Uterus (tissue), 4 donors: ENCODE data around the gene ADISSP. TPM values are rescaled to one million over a fixed set of nuclear protein-coding genes. Genes with fewer than 3 reads are reported as not detected.
A peak's percentile ranks its signal among the peaks of the same experiment; 100 is the strongest.

Source experiments
- DNase-seq, 2 donors: peaks; one replicate each; pipeline ENCODE4 v3.0.0-alpha.2; 2019 to 2020
- H3K27ac ChIP-seq, 2 donors: fragments of 200-600 bp; sonication (generic); 1 replicate in 1 of 2; 2 replicates in 1 of 2; pipeline ENCODE4 v1.5.1; 2016 to 2018
- H3K27me3 ChIP-seq, 2 donors: fragments of 200-600 bp; sonication (generic); one replicate each; pipeline ENCODE4 v1.5.1; 2018 to 2019; ENCODE audit warnings: control low read depth in 1 of 2
- H3K36me3 ChIP-seq, 2 donors: fragments of 200-600 bp; sonication (generic); one replicate each; pipeline ENCODE4 v1.5.1; 2019; ENCODE audit warnings: control low read depth in 1 of 2
- H3K4me1 ChIP-seq, 2 donors: fragments of 200-600 bp; sonication (generic); one replicate each; pipeline ENCODE4 v1.5.1; 2018 to 2019; ENCODE audit warnings: control low read depth in 1 of 2
- H3K4me3 ChIP-seq, 2 donors: fragments of 200-600 bp; sonication (generic); 1 replicate in 1 of 2; 2 replicates in 1 of 2; pipeline ENCODE4 v1.5.1; 2018 to 2019; ENCODE audit warnings: mild to moderate bottlenecking in 1 of 2
- H3K9me3 ChIP-seq, 2 donors: fragments of 200-600 bp; sonication (generic); one replicate each; pipeline ENCODE4 v1.5.1; 2019; ENCODE audit warnings: control low read depth in 1 of 2
- CTCF ChIP-seq, 4 experiments: fragments of 200-600 bp in 2 of 4; fragments of 450-650 bp in 2 of 4; sonication (generic) in 2 of 4; IDR thresholded peaks; one replicate each; pipeline ENCODE4 v1.5.1; 2016 to 2019; ENCODE audit warnings: antibody characterized with exemption in 4 of 4, mild to moderate bottlenecking in 2 of 4, moderate library complexity in 1 of 4
- POLR2A ChIP-seq, 2 donors: fragments of 450-650 bp; IDR thresholded peaks; one replicate each; pipeline ENCODE4 v1.6.1; 2016; ENCODE audit warnings: antibody characterized with exemption in 2 of 2, mild to moderate bottlenecking in 1 of 2, moderate library complexity in 1 of 2
- intact Hi-C: fragments of 100-400 bp; cut with DNase I; formaldehyde crosslinking; loops from one replicate; pipeline ENCODE4 v1.15.1; 2023; ENCODE audit warnings: low total_unique reads
- total RNA-seq, 4 donors: library from RNA; depleted of rRNA in 3 of 4; stranded (reverse); fragments of >200 nt in 3 of 4; gene quantifications; one replicate each; pipeline versions ENCODE4 v1.1.0 to v1.2.4, GENCODE V29; 2014 to 2023
- donor health status: DM: yes; HTN: yes; CAD: no.

ADISSP gene
- total RNA-seq, 4 donors from 2014 or later = 4.1 to 45.9 (median 34.8) TPM

- TF ChIP-seq POLR2A (IDR thresholded peaks at IDR 0.05) (no peak), CTCF (IDR thresholded peaks at IDR 0.05) (no peak)
- H3K4me3 ChIP-seq = no peak overlapping the region
- H3K27ac ChIP-seq = peak overlapping the region; percentile 93 to 97
- intact Hi-C loops = no loop called here
- no peaks in the 10 kb centered on the region for H3K27me3 ChIP-seq
- peaks cover 7 to 18% of the 10 kb centered on the region in 2 donors for H3K4me1 ChIP-seq
- no peak for DNase-seq
- no peaks in the 10 kb centered on the region for H3K36me3 ChIP-seq
- no peaks in the 10 kb centered on the region for H3K9me3 ChIP-seq
Observed at GRCh38 chr20:3812975-3813847, 45.7 kb upstream of the ADISSP start.

- no peak for DNase-seq
- Histone ChIP-seq H3K27ac (peak overlapping the region; percentile 93 to 97), H3K4me3 (no peak overlapping the region), H3K36me3 (no peaks in the 10 kb centered on the region), H3K9me3 (no peaks in the 10 kb centered on the region), H3K4me1 (peaks cover 8 to 27% of the 10 kb centered on the region in 2 donors), H3K27me3 (no peaks in the 10 kb centered on the region)
- intact Hi-C loops = no loop called here
- TF ChIP-seq POLR2A (IDR thresholded peaks at IDR 0.05) (no peak), CTCF (IDR thresholded peaks at IDR 0.05) (no peak)
Observed at GRCh38 chr20:3812259-3812681, 44.7 kb upstream of the ADISSP start.

GRCh38 chr20:3811467-3812258 is 44.1 kb upstream of the ADISSP start:
- peaks cover 13 to 33% of the 10 kb centered on the region in 2 donors for H3K4me1 ChIP-seq
- intact Hi-C loops = no loop called here

GRCh38 chr20:3808544-3808943 is 41.0 kb upstream of the ADISSP start:
- no peak for DNase-seq
- H3K9me3 ChIP-seq = no peaks in the 10 kb centered on the region
- no peaks in the 10 kb centered on the region for H3K36me3 ChIP-seq
- intact Hi-C loops = no loop called here
- H3K27ac ChIP-seq = peak overlapping the region; percentile 92 to 96
- H3K4me3 ChIP-seq = no peak overlapping the region
- peaks cover 13 to 42% of the 10 kb centered on the region in 2 donors for H3K4me1 ChIP-seq
- TF ChIP-seq POLR2A (IDR thresholded peaks at IDR 0.05) (no peak), CTCF (IDR thresholded peaks at IDR 0.05) (no peak)
- H3K27me3 ChIP-seq = no peaks in the 10 kb centered on the region

More at GRCh38 chr20:3811467-3812258, 44.1 kb upstream of the ADISSP start:
- peak overlapping the region; percentile 25 to 27 for H3K4me3 ChIP-seq
- peak in 1 of 4 experiments; percentile 0 for TF ChIP-seq CTCF (IDR thresholded peaks at IDR 0.05)
- TF ChIP-seq POLR2A (IDR thresholded peaks at IDR 0.05) = peak; percentile 33 to 61
- H3K27ac ChIP-seq = peak overlapping the region; percentile 93 to 97
- no peaks in the 10 kb centered on the region for H3K36me3 ChIP-seq
- no peaks in the 10 kb centered on the region for H3K27me3 ChIP-seq
- peak; percentile 99 to 100 for DNase-seq
- H3K9me3 ChIP-seq = no peaks in the 10 kb centered on the region
